SK-N-SH (cell line): ENCODE results near the gene CDKN1A. TPM values are rescaled to one million over a fixed set of nuclear protein-coding genes. Genes with fewer than 3 reads are reported as not detected.

Experiments
- CTCF ChIA-PET: fragments of 300-600, 350-600 bp; formaldehyde crosslinking; extraction: SDS; loops from one replicate; lab custom pipeline; 2021; lab: Yijun Ruan, JAX
- POLR2A ChIA-PET: fragments of 350-600 bp; sonication (Branson Sonifier 250); formaldehyde crosslinking; extraction: SDS; loops from one replicate; lab custom pipeline; 2020; ENCODE audit warnings: antibody characterized with exemption, inconsistent platforms; lab: Yijun Ruan, JAX
- DNase-seq: peaks from one replicate; pipeline ENCODE4 v3.0.0; 2012
- H2AFZ ChIP-seq: fragments of 200-600 bp; sonication (generic); 2 replicates; pipeline ENCODE4 v1.8.1; 2016; ENCODE audit warnings: antibody characterized with exemption, mild to moderate bottlenecking, low read depth
- H3F3A ChIP-seq: fragments of 200-600 bp; sonication (generic); replicated peaks from 2 replicates; pipeline ENCODE3; 2016; ENCODE audit warnings: antibody characterized with exemption, mild to moderate bottlenecking; ENCODE audit not compliant: insufficient read depth
- H3K27ac ChIP-seq, 2 experiments: fragments of 200-500 bp in 1 of 2; fragments of 200-600 bp in 1 of 2; sonication (Bioruptor generic) in 1 of 2; sonication (generic), shearing (Covaris generic) in 1 of 2; 2 replicates each; pipeline versions ENCODE4 v1.5.1 to v1.6.1; 2014 to 2016; ENCODE audit warnings: low read depth in 2 of 2, inconsistent platforms in 1 of 2, low read length in 1 of 2, mild to moderate bottlenecking in 1 of 2, mixed read lengths in 1 of 2
- H3K27me3 ChIP-seq: fragments of 200-600 bp; sonication (generic), shearing (Covaris generic); 2 replicates; pipeline ENCODE4 v1.6.1; 2016; ENCODE audit warnings: mixed run types; ENCODE audit not compliant: insufficient read depth
- H3K36me3 ChIP-seq, 2 experiments: fragments of 200-500 bp in 1 of 2; fragments of 200-600 bp in 1 of 2; sonication (Bioruptor generic) in 1 of 2; sonication (generic) in 1 of 2; replicated peaks in 1 of 2; 2 replicates each; pipeline versions ENCODE3 to v1.5.1; 2014 to 2016; ENCODE audit warnings: low read length in 1 of 2, mild to moderate bottlenecking in 1 of 2; ENCODE audit not compliant: insufficient read depth in 2 of 2, control insufficient read depth in 1 of 2
- H3K4me1 ChIP-seq, 2 experiments: fragments of 200-500 bp in 1 of 2; fragments of 200-600 bp in 1 of 2; sonication (Bioruptor generic) in 1 of 2; sonication (generic), shearing (Covaris generic) in 1 of 2; 2 replicates each; pipeline versions ENCODE4 v1.5.1 to v1.6.1; 2014 to 2016; ENCODE audit warnings: low read depth in 1 of 2, low read length in 1 of 2, mixed run types in 1 of 2; ENCODE audit not compliant: insufficient read depth in 2 of 2, control insufficient read depth in 1 of 2
- H3K4me2 ChIP-seq: fragments of 200-600 bp; sonication (generic), shearing (Covaris generic); 2 replicates; pipeline ENCODE4 v1.6.1; 2017; ENCODE audit warnings: mixed run types
- H3K4me3 ChIP-seq, 2 experiments: fragments of 200-500 bp in 1 of 2; fragments of 200-600 bp in 1 of 2; sonication (Bioruptor generic) in 1 of 2; sonication (generic), shearing (Covaris generic) in 1 of 2; 2 replicates each; pipeline versions ENCODE4 v1.5.1 to v1.8.1; 2014 to 2016; ENCODE audit warnings: low read depth in 2 of 2, inconsistent platforms in 1 of 2, low read length in 1 of 2, mild to moderate bottlenecking in 1 of 2, mixed read lengths in 1 of 2, moderate library complexity in 1 of 2
- H3K79me2 ChIP-seq: fragments of 200-600 bp; sonication (generic); 2 replicates; pipeline ENCODE4 v1.8.1; 2017; ENCODE audit warnings: mild to moderate bottlenecking; ENCODE audit not compliant: insufficient read depth
- H3K9ac ChIP-seq: fragments of 200-600 bp; sonication (generic); 2 replicates; pipeline ENCODE4 v1.6.1; 2017; ENCODE audit warnings: mixed run types
- H3K9me2 ChIP-seq: fragments of 200-600 bp; sonication (generic); 2 replicates; pipeline ENCODE4 v1.6.1; 2017; ENCODE audit warnings: mixed run types
- H3K9me3 ChIP-seq: fragments of 200-600 bp; sonication (generic); 2 replicates; pipeline ENCODE4 v1.6.1; 2017; ENCODE audit warnings: mixed run types, mild to moderate bottlenecking, moderate library complexity
- H4K20me1 ChIP-seq: fragments of 200-600 bp; sonication (generic); 2 replicates; pipeline ENCODE4 v1.6.1; 2017; ENCODE audit warnings: mild to moderate bottlenecking, mixed run types; ENCODE audit not compliant: insufficient read depth
- CTCF ChIP-seq: fragments of 200-600 bp; sonication (generic); IDR thresholded peaks from 2 replicates; pipeline ENCODE4 v1.6.1; 2017; ENCODE audit warnings: antibody characterized with exemption, mild to moderate bottlenecking, moderate library complexity
- ELF1 ChIP-seq: IDR thresholded peaks from 2 replicates; pipeline ENCODE4 v1.4.0; 2012
- EP300 ChIP-seq, 2 experiments: IDR thresholded peaks; 2 replicates each; pipeline versions ENCODE4 v1.4.0 to v1.6.1; 2012; ENCODE audit warnings: borderline replicate concordance in 1 of 2, low read depth in 1 of 2, low read length in 1 of 2
- FOXJ3 ChIP-seq: sonication (generic); formaldehyde crosslinking; IDR thresholded peaks from 2 replicates; pipeline ENCODE4 v1.5.1; 2020; ENCODE audit warnings: mild to moderate bottlenecking, missing genetic modification reagents
- FOXM1 ChIP-seq: IDR thresholded peaks from 2 replicates; pipeline ENCODE4 v1.4.0; 2012; ENCODE audit warnings: low read depth, mild to moderate bottlenecking
- MAX ChIP-seq: IDR thresholded peaks from 2 replicates; pipeline ENCODE4 v1.4.0; 2012; ENCODE audit warnings: low read depth
- NRF1 ChIP-seq: IDR thresholded peaks from 2 replicates; pipeline ENCODE4 v1.6.1; 2012; ENCODE audit warnings: low read depth, mild to moderate bottlenecking, low read length
- RAD21 ChIP-seq: IDR thresholded peaks from 2 replicates; pipeline ENCODE4 v1.6.1; 2012; ENCODE audit warnings: mild to moderate bottlenecking, low read length
- RCOR1 ChIP-seq: fragments of 150-350 bp; IDR thresholded peaks from 2 replicates; pipeline ENCODE4 v1.6.1; 2017; ENCODE audit warnings: antibody characterized with exemption, low read length
- RFX5 ChIP-seq: IDR thresholded peaks from 2 replicates; pipeline ENCODE4 v1.6.1; 2012; ENCODE audit warnings: mild to moderate bottlenecking, improper control_type of control experiment, low read length
- SIN3A ChIP-seq: IDR thresholded peaks from 2 replicates; pipeline ENCODE4 v1.6.1; 2012; ENCODE audit warnings: low read depth, mild to moderate bottlenecking, low read length, moderate library complexity, borderline replicate concordance
- SMC3 ChIP-seq: IDR thresholded peaks from 2 replicates; pipeline ENCODE4 v1.6.1; 2012; ENCODE audit warnings: low read depth, low read length, improper control_type of control experiment
- TCF12 ChIP-seq: IDR thresholded peaks from 2 replicates; pipeline ENCODE4 v1.4.0; 2012
- TEAD4 ChIP-seq: IDR thresholded peaks from 2 replicates; pipeline ENCODE4 v1.4.0; 2012; ENCODE audit warnings: mild to moderate bottlenecking, borderline replicate concordance; ENCODE audit not compliant: insufficient read depth
- YY1 ChIP-seq: IDR thresholded peaks from 2 replicates; pipeline ENCODE4 v1.4.0; 2012; ENCODE audit warnings: low read depth, mild to moderate bottlenecking
- WGBS: methylation state at CpG from one replicate; pipeline ENCODE4 v1.1.6; 2017; ENCODE audit warnings: low lambda C conversion rate; 5-methylcytosine and 5-hydroxymethylcytosine counted together
- polyA plus RNA-seq, 3 experiments: library from polyadenylated mRNA; depleted of rRNA; stranded (reverse); fragments of >200 nt; gene quantifications; 2 replicates each; pipeline ENCODE4 v1.2.3, GENCODE V29; 2012
- TF ChIP-seq, protein P1 (sequence below): fragments of 150-350 bp; IDR thresholded peaks from 2 replicates; pipeline ENCODE4 v1.6.1; 2017; ENCODE audit warnings: antibody characterized with exemption, low read length, low read depth, borderline replicate concordance

The CDKN1A gene
- polyA plus RNA-seq, 1 of the 3 experiments (the other 2 are of a cell fraction) = 747 TPM

DNA sequence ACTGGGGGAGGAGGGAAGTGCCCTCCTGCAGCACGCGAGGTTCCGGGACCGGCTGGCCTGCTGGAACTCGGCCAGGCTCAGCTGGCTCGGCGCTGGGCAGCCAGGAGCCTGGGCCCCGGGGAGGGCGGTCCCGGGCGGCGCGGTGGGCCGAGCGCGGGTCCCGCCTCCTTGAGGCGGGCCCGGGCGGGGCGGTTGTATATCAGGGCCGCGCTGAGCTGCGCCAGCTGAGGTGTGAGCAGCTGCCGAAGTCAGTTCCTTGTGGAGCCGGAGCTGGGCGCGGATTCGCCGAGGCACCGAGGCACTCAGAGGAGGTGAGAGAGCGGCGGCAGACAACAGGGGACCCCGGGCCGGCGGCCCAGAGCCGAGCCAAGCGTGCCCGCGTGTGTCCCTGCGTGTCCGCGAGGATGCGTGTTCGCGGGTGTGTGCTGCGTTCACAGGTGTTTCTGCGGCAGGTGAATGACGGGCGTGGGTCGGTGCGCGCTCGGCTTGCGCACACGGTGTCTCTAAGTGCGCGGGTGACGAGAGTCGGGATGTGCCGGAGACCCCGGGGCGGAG is at the start of gene CDKN1A (continued):
- no peak for TF ChIP-seq FOXM1
- peak; percentile 93 for TF ChIP-seq MAX
- TF ChIP-seq CTCF = no peak
- TF ChIP-seq SIN3A = peak; percentile 89; the same call in 1 of the 2 replicates
- TF ChIP-seq RCOR1 = no peak
- no peak for TF ChIP-seq RFX5
- TF ChIP-seq FOXJ3 = no peak
- peak; percentile 53 for TF ChIP-seq NRF1
- peak; percentile 28; the same call in 1 of the 2 replicates for TF ChIP-seq SMC3
- TF ChIP-seq YY1 = 0 out of 2 replicates have a peak, but pooled peaks have one; percentile 16
- TF ChIP-seq RAD21 = peak; percentile 15; the same call in 1 of the 2 replicates
- TF ChIP-seq, all 33 proteins: peak for 22

DNA sequence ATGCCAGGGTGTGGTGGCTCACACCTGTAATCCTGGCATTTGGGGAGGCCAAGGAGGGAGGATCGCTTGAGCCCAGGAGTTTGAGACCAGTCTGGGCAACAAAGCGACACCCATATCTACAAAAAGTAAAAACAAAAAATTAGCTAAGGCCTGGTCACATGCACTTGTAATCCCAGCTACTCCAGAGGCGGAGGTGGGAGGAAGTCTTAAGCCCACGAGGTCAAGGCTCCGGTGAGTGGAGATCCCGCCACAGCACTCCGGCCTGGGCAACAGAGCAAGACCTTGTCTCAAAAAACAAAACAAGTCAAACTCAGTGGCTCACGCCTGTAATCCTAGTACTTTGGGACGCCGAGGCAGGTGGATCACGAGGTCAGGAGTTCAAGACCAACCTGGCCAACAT is 48.7 kb upstream of the CDKN1A start:
- no peaks in the 10 kb centered on the region for H3K9me3 ChIP-seq
- 98% methylated on average over 11 of the region's 11 CpGs for WGBS
- H3K79me2 ChIP-seq = no peaks in the 10 kb centered on the region
- no peaks in the 10 kb centered on the region for H3F3A ChIP-seq
- H3K27ac ChIP-seq = no peak overlapping the region
- DNase-seq = no peak
- H3K27me3 ChIP-seq = no peaks in the 10 kb centered on the region
- TF ChIP-seq, protein P1, sequence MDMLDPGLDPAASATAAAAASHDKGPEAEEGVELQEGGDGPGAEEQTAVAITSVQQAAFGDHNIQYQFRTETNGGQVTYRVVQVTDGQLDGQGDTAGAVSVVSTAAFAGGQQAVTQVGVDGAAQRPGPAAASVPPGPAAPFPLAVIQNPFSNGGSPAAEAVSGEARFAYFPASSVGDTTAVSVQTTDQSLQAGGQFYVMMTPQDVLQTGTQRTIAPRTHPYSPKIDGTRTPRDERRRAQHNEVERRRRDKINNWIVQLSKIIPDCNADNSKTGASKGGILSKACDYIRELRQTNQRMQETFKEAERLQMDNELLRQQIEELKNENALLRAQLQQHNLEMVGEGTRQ = no peak
- TF ChIP-seq EP300 (IDR thresholded peaks at IDR 0.05; ENCODE audit: borderline replicate concordance in 1 of 2, low read depth in 1 of 2, low read length in 1 of 2) (no peak), ELF1 (no peak), RCOR1 (no peak), TEAD4 (no peak), MAX (no peak), TCF12 (no peak), FOXM1 (no peak)
- H3K9ac ChIP-seq = no peak overlapping the region
- H3K4me3 ChIP-seq = no peak overlapping the region
- CTCF ChIA-PET = interaction anchor here (1.6 to 1.7 kb wide), 2 partner anchors 49 to 50 kb away, joined by 3 to 4 read pairs; partner anchors contain the start of gene CDKN1A
- H3K36me3 ChIP-seq = no peaks in the 10 kb centered on the region
- H2AFZ ChIP-seq = no peak overlapping the region
- H3K9me2 ChIP-seq = no peaks in the 10 kb centered on the region
- H3K4me1 ChIP-seq = peaks cover 0 to 5% of the 10 kb centered on the region in 2 experiments; a peak in 1 of 4 replicates
- H3K4me2 ChIP-seq = no peak overlapping the region
- POLR2A ChIA-PET = no interaction called here
- H4K20me1 ChIP-seq = no peaks in the 10 kb centered on the region
